ENCODE results near the gene AP1G1.

- TF ChIP-seq POLR2A (IDR thresholded peaks at IDR 0.05; ENCODE audit: control extremely low read depth in 1 of 2, low read depth in 2 of 2, low read length in 2 of 2) (no peak), ATF3 (IDR thresholded peaks at IDR 0.05; ENCODE audit: insufficient read depth, low read depth, low read length) (no peak), YY1 (IDR thresholded peaks at IDR 0.05; ENCODE audit: low read depth, low read length) (no peak), EZH2 (IDR thresholded peaks at IDR 0.05; ENCODE audit: low read depth, low read length, severe bottlenecking) (no peak), CREB1 (IDR thresholded peaks at IDR 0.05) (no peak), RXRA (IDR thresholded peaks at IDR 0.05; ENCODE audit: insufficient read depth, low read depth, low read length) (no peak)
- TF ChIP-seq, protein P1, sequence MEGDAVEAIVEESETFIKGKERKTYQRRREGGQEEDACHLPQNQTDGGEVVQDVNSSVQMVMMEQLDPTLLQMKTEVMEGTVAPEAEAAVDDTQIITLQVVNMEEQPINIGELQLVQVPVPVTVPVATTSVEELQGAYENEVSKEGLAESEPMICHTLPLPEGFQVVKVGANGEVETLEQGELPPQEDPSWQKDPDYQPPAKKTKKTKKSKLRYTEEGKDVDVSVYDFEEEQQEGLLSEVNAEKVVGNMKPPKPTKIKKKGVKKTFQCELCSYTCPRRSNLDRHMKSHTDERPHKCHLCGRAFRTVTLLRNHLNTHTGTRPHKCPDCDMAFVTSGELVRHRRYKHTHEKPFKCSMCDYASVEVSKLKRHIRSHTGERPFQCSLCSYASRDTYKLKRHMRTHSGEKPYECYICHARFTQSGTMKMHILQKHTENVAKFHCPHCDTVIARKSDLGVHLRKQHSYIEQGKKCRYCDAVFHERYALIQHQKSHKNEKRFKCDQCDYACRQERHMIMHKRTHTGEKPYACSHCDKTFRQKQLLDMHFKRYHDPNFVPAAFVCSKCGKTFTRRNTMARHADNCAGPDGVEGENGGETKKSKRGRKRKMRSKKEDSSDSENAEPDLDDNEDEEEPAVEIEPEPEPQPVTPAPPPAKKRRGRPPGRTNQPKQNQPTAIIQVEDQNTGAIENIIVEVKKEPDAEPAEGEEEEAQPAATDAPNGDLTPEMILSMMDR (IDR thresholded peaks at IDR 0.05; ENCODE audit: control extremely low read depth in 1 of 3, insufficient read depth in 1 of 3, low read depth in 1 of 3, low read length in 3 of 3): no peak
- TF ChIP-seq, protein P2, sequence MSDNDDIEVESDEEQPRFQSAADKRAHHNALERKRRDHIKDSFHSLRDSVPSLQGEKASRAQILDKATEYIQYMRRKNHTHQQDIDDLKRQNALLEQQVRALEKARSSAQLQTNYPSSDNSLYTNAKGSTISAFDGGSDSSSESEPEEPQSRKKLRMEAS (IDR thresholded peaks at IDR 0.05): no peak
Observed at GRCh38 chr16:71707199-71707598, 101.4 kb downstream of the AP1G1 start.
